Calu3 (cell line): ENCODE results near the gene PIGP. TPM values are rescaled to one million over a fixed set of nuclear protein-coding genes. Genes with fewer than 3 reads are reported as not detected.

Source experiments
- BruUV-seq: library from RNA; stranded (reverse); fragments of 400-500 nt; replicated peaks from 2 replicates; lab custom pipeline; 2021; lab: Mats Ljungman, UMichigan
- CTCF ChIA-PET: fragments of 300-600 bp; sonication (Branson Sonifier 250); formaldehyde crosslinking; loops from one replicate; lab custom pipeline; 2022; ENCODE audit warnings: antibody characterized with exemption; lab: Charles Lee
- DNase-seq: peaks from one replicate; pipeline ENCODE4 v3.0.0; 2022
- H3K27ac Mint-ChIP-seq: one replicate; pipeline ENCODE4 v1.8.0; 2022; ENCODE audit warnings: mixed read lengths; ENCODE audit not compliant: unreplicated experiment
- H3K27me3 Mint-ChIP-seq: one replicate; pipeline ENCODE4 v1.8.0; 2022; ENCODE audit warnings: mixed read lengths; ENCODE audit not compliant: unreplicated experiment
- H3K36me3 Mint-ChIP-seq: one replicate; pipeline ENCODE4 v1.8.0; 2022; ENCODE audit warnings: mild to moderate bottlenecking, moderate library complexity, mixed read lengths; ENCODE audit not compliant: insufficient read depth, unreplicated experiment
- H3K4me1 Mint-ChIP-seq: one replicate; pipeline ENCODE4 v1.8.0; 2022; ENCODE audit warnings: mild to moderate bottlenecking, low read depth, mixed read lengths; ENCODE audit not compliant: unreplicated experiment
- H3K4me3 Mint-ChIP-seq: one replicate; pipeline ENCODE4 v1.8.0; 2022; ENCODE audit warnings: mild to moderate bottlenecking, low read depth, moderate library complexity, mixed read lengths; ENCODE audit not compliant: unreplicated experiment
- H3K9me3 Mint-ChIP-seq: one replicate; pipeline ENCODE4 v1.8.0; 2022; ENCODE audit warnings: low read depth, mixed read lengths; ENCODE audit not compliant: unreplicated experiment
- CTCF ChIP-seq: fragments of 200-600 bp; IDR thresholded peaks from one replicate; pipeline ENCODE4 v1.8.0; 2022; ENCODE audit warnings: antibody characterized with exemption; ENCODE audit not compliant: unreplicated experiment
- intact Hi-C: fragments of 100-400 bp; cut with micrococcal nuclease; formaldehyde crosslinking; loops from one replicate; pipeline ENCODE4 v1.10.0; 2022; ENCODE audit not compliant: unreplicated experiment
- total RNA-seq: library from RNA; stranded (reverse); gene quantifications from 2 replicates; pipeline ENCODE4 v1.2.3, GENCODE V29; 2022

PIGP gene
- total RNA-seq, 1 experiment from 2014 or later: 20.4 TPM

GRCh38 chr21:37098751-37099150 lies 25.9 kb upstream of the PIGP start:
- intact Hi-C loops: no loop called here
- Mint-ChIP-seq H3K4me3 (no peak overlapping the region), H3K9me3 (peaks cover 2% of the 10 kb centered on the region), H3K36me3 (peaks cover 3% of the 10 kb centered on the region), H3K4me1 (no peaks in the 10 kb centered on the region), H3K27me3 (no peaks in the 10 kb centered on the region), H3K27ac (no peak overlapping the region)
- DNase-seq: no peak
- no TSS peak for BruUV-seq
- no peak for TF ChIP-seq CTCF
- CTCF ChIA-PET: no interaction called here

GRCh38 chr21:37095821-37096220 lies 22.9 kb upstream of the PIGP start:
- CTCF ChIA-PET: no interaction called here
- intact Hi-C loops: no loop called here
- TF ChIP-seq CTCF: no peak
- Mint-ChIP-seq H3K4me3 (no peak overlapping the region), H3K27ac (no peak overlapping the region), H3K4me1 (no peaks in the 10 kb centered on the region), H3K9me3 (no peaks in the 10 kb centered on the region), H3K36me3 (no peaks in the 10 kb centered on the region), H3K27me3 (no peaks in the 10 kb centered on the region)
- no TSS peak for BruUV-seq
- no peak for DNase-seq

- Mint-ChIP-seq H3K4me3 (no peak overlapping the region), H3K27ac (no peak overlapping the region), H3K27me3 (no peaks in the 10 kb centered on the region), H3K36me3 (peaks cover 2% of the 10 kb centered on the region), H3K4me1 (no peaks in the 10 kb centered on the region), H3K9me3 (no peaks in the 10 kb centered on the region)
- CTCF ChIA-PET: no interaction called here
- no peak for TF ChIP-seq CTCF
- intact Hi-C loops: no loop called here
- BruUV-seq: no TSS peak
- DNase-seq: no peak
These were observed 21.1 kb upstream of the PIGP start for GRCh38 chr21:37093977-37094376.

- BruUV-seq: no TSS peak
- peaks cover 11% of the 10 kb centered on the region for H3K4me1 Mint-ChIP-seq
- no peak overlapping the region for H3K27ac Mint-ChIP-seq
- CTCF ChIA-PET: no interaction called here
- no peak for DNase-seq
- no peak for TF ChIP-seq CTCF
- H3K4me3 Mint-ChIP-seq: no peak overlapping the region
- no peaks in the 10 kb centered on the region for H3K9me3 Mint-ChIP-seq
- peaks cover 5% of the 10 kb centered on the region for H3K36me3 Mint-ChIP-seq
- intact Hi-C loops: no loop called here
- no peaks in the 10 kb centered on the region for H3K27me3 Mint-ChIP-seq
These were observed 15.4 kb upstream of the PIGP start for GRCh38 chr21:37088186-37088735.
